Measurements from ENCODE around the gene ZMYM1.
"Not testable (repeated sequence)": the region's sequence is repeated elsewhere in the genome, so short reads cannot be mapped to it uniquely, and the experiment has no call there.

Gene ZMYM1

DNA sequence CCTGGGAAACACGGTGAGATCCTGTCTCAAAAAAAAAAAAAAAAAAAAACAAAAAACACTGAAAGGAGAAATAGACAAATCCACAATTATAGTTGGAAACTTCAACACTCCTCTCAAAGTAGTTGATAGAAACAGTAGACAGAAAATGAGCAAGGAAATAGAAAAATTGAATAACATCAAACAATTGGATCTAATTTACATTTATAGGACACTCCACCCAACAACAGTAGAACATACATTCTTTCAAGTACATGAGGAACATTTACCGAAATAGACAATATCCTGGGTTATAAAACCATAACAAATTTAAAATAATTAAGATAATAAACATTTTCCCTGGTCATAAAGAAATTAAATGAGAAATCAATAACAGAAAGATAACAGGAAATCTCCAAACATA is 14.9 kb upstream of the ZMYM1 start:
- in situ Hi-C loops (cut with MboI; ENCODE audit: low pct_unique_long_range_greater_than_20kb, low sequenced_read_pairs, unreplicated experiment): no loop called here
- TF ChIP-seq, protein P1, sequence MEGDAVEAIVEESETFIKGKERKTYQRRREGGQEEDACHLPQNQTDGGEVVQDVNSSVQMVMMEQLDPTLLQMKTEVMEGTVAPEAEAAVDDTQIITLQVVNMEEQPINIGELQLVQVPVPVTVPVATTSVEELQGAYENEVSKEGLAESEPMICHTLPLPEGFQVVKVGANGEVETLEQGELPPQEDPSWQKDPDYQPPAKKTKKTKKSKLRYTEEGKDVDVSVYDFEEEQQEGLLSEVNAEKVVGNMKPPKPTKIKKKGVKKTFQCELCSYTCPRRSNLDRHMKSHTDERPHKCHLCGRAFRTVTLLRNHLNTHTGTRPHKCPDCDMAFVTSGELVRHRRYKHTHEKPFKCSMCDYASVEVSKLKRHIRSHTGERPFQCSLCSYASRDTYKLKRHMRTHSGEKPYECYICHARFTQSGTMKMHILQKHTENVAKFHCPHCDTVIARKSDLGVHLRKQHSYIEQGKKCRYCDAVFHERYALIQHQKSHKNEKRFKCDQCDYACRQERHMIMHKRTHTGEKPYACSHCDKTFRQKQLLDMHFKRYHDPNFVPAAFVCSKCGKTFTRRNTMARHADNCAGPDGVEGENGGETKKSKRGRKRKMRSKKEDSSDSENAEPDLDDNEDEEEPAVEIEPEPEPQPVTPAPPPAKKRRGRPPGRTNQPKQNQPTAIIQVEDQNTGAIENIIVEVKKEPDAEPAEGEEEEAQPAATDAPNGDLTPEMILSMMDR (IDR thresholded peaks at IDR 0.05; ENCODE audit: extremely low read depth, insufficient read depth, missing control alignments): no peak
- DNase-seq (ENCODE audit: low spot score): no peak

DNA sequence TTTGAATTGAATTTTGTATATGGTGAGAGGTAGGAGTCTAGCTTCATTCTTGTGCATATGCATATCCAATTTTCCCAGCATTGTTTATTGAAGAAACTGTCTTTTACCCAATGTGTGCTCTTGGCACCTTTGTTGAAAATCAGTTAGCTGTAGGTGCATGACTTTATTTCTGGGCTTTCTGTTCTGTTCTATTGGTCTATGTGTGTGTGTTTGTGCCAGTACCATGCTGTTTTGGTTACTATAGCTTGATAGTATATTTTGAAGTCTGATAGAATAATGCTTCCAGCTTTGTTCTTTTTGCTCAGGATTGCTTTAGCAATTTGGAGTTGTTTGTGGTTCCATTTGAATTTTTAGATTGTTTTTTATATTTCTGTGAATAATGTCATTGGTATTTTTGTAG is 9.4 kb upstream of the ZMYM1 start:
- in situ Hi-C loops (cut with MboI; ENCODE audit: low pct_unique_long_range_greater_than_20kb, low sequenced_read_pairs, unreplicated experiment): no loop called here
- TF ChIP-seq, protein P1 (IDR thresholded peaks at IDR 0.05; ENCODE audit: extremely low read depth, insufficient read depth, missing control alignments): no peak
- DNase-seq (ENCODE audit: low spot score): no peak

DNA sequence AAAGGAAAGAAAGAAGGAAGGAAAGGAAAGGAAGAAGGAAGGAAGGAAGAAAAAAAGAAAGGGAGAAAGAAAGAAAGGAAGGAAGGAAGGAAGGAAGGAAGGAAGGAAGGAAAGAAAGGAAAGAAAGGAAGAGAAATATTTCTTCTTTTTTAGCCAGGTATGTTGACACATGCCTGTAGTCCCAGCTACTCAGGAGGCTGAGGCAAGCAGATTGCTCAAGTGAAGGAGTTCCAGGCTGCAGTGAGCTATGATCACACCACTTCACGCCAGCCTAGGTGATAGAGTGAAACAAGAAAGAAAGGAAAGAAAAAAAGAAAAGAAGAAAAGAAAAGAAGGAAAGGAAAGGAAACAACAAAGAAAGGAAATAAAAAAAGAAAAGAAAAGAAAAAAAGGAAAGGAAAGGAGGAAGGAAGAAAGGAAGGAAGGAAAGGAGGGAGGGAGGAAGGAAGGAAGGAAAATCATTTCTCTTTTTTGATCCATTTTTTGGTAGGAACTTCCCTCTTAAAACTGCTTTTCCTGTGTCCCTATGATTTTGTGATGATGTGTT is 5.8 kb upstream of the ZMYM1 start:
- TF ChIP-seq, protein P1 (IDR thresholded peaks at IDR 0.05; ENCODE audit: extremely low read depth, insufficient read depth, missing control alignments): no peak
- in situ Hi-C loops (cut with MboI; ENCODE audit: low pct_unique_long_range_greater_than_20kb, low sequenced_read_pairs, unreplicated experiment): no loop called here
- DNase-seq (ENCODE audit: low spot score): no peak

GRCh38 chr1:35076426-35076825 is 2.8 kb upstream of the ZMYM1 start:
- in situ Hi-C loops (cut with MboI; ENCODE audit: low pct_unique_long_range_greater_than_20kb, low sequenced_read_pairs, unreplicated experiment); DNase-seq (ENCODE audit: low spot score): not testable (repeated sequence)

- DNase-seq (ENCODE audit: low spot score): no peak
- TF ChIP-seq, protein P1 (IDR thresholded peaks at IDR 0.05; ENCODE audit: extremely low read depth, insufficient read depth, missing control alignments): no peak
- in situ Hi-C loops (cut with MboI; ENCODE audit: low pct_unique_long_range_greater_than_20kb, low sequenced_read_pairs, unreplicated experiment): no loop called here
Observed at GRCh38 chr1:35080171-35080854, 1.1 kb downstream of the ZMYM1 start.

DNA sequence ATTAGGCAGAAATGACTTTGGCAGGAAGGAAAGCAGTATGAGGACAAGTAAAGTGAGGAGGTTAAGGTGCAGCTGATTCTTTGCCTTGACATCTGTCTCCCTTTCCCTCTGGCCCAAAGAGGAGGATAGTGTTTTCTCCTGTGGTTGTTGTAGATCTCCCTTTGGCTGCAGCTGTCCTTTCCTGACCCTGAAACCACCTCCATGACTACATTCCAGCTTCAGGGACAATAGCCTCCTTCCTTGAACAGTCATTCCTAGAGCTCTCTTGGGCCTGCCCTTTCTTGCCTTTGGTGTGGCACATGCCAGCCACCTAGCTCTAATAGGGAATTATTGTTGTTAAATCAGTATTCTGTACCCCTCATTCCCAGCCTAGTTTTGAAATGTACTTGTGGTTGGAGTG is 6.2 kb downstream of the ZMYM1 start:
- TF ChIP-seq, protein P1 (IDR thresholded peaks at IDR 0.05; ENCODE audit: extremely low read depth, insufficient read depth, missing control alignments): no peak
- no peak for DNase-seq (ENCODE audit: low spot score)
- in situ Hi-C loops (cut with MboI; ENCODE audit: low pct_unique_long_range_greater_than_20kb, low sequenced_read_pairs, unreplicated experiment): no loop called here

DNA sequence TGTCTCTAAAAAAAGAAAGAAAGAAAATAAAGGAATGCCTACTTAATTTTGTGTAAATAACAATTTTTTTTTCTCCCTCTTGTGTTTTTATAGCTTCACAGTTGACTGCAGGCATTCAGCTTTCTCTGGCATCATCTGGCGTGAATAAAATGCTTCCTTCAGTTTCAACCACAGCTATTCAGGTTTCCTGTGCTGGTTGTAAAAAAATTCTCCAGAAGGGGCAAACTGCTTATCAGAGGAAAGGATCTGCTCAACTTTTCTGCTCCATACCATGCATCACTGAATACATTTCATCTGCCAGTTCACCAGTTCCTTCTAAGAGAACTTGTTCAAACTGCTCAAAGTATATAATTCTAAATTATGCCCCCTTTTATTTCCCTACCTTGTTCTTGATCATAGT is 18.0 kb downstream of the ZMYM1 start:
- TF ChIP-seq, protein P1 (IDR thresholded peaks at IDR 0.05; ENCODE audit: extremely low read depth, insufficient read depth, missing control alignments): no peak
- in situ Hi-C loops (cut with MboI; ENCODE audit: low pct_unique_long_range_greater_than_20kb, low sequenced_read_pairs, unreplicated experiment): no loop called here
- DNase-seq (ENCODE audit: low spot score): no peak
